Measurements from ENCODE around the gene ATXN2. TPM values are rescaled to one million over a fixed set of nuclear protein-coding genes. Genes with fewer than 3 reads are reported as not detected.

The ATXN2 gene
- total RNA-seq, 1 experiment from 2014 or later, result 72.9 TPM

DNA sequence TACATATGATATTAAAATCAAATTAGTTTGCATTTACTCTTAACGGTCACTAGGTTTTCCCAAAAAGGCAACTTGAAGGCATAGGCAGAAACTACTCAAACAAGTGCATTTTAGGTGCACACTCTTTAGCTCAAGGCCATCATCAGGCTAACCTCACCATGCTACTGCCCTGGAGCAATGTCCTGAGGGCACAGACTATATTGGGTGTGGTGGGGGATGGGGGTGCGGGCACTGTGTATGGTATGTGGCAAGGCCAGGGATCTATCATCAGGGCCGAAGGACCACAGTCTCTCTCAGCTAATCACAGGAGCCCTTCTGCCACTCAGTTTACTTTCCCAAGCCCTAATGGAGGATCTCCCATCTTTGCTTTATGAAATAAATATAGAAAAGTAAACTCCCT, 141.5 kb downstream of the ATXN2 start:
- H2AFZ ChIP-seq (ENCODE audit: low read length), result no peak overlapping the region
- H3K4ac ChIP-seq (ENCODE audit: low read depth, low read length), result no peak overlapping the region
- H3K27ac ChIP-seq (ENCODE audit: insufficient read length, low read depth, low read length), result no peak overlapping the region
- H3T11ph ChIP-seq (ENCODE audit: low read length), result no peak overlapping the region
- no peak overlapping the region for H3K14ac ChIP-seq (ENCODE audit: insufficient read depth, low read length)
- no peak overlapping the region for H2BK120ac ChIP-seq (ENCODE audit: low read depth, low read length, poor library complexity, severe bottlenecking)
- no peak overlapping the region for H3K23ac ChIP-seq (ENCODE audit: insufficient read length, low read depth, low read length)
- H2BK5ac ChIP-seq (ENCODE audit: insufficient read length, low read length), result no peak overlapping the region
- H2AK5ac ChIP-seq (ENCODE audit: insufficient read length, low read length), result no peak overlapping the region
- H3K4me2 ChIP-seq (ENCODE audit: insufficient read depth, insufficient read length, low read length), result no peak overlapping the region
- no peaks in the 10 kb centered on the region for H3K9me3 ChIP-seq (ENCODE audit: control insufficient read depth, low read depth, low read length)
- H3K4me3 Mint-ChIP-seq, result no peak overlapping the region
- no peak overlapping the region for H4K91ac ChIP-seq (ENCODE audit: insufficient read length, low read depth, low read length)
- H2BK12ac ChIP-seq (ENCODE audit: insufficient read length, low read depth, low read length), result no peak overlapping the region
- no peak overlapping the region for H3K56ac ChIP-seq (ENCODE audit: insufficient read length, low read depth, low read length)
- no peak for DNase-seq
- H3K9me3 Mint-ChIP-seq, result no peaks in the 10 kb centered on the region
- H3K79me1 ChIP-seq (ENCODE audit: insufficient read depth, low read depth, low read length, poor library complexity, severe bottlenecking), result no peaks in the 10 kb centered on the region
- H2BK20ac ChIP-seq (ENCODE audit: low read depth, low read length, poor library complexity, severe bottlenecking), result no peak overlapping the region
- no peak overlapping the region for H3K27ac Mint-ChIP-seq
- no CpG with 5 or more reads among the region's 3 CpGs for WGBS (ENCODE audit: extremely low coverage, insufficient read length, low lambda C conversion rate)
- no peak overlapping the region for H4K5ac ChIP-seq (ENCODE audit: insufficient read length, low read depth, low read length)
- H3K79me2 ChIP-seq (ENCODE audit: insufficient read depth, low read length), result no peaks in the 10 kb centered on the region
- no peaks in the 10 kb centered on the region for H3K27me3 ChIP-seq (ENCODE audit: insufficient read depth, low read length)
- H4K20me1 ChIP-seq (ENCODE audit: control insufficient read depth, insufficient read depth, insufficient read length), result no peaks in the 10 kb centered on the region
- no peaks in the 10 kb centered on the region for H3K4me1 Mint-ChIP-seq
- H2BK15ac ChIP-seq (ENCODE audit: low read depth, low read length), result no peak overlapping the region
- no peaks in the 10 kb centered on the region for H3K23me2 ChIP-seq (ENCODE audit: insufficient read length, low read depth, low read length, poor library complexity, severe bottlenecking)
- no peak overlapping the region for H3K18ac ChIP-seq (ENCODE audit: insufficient read length, low read depth, low read length)
- TF ChIP-seq, protein P1, sequence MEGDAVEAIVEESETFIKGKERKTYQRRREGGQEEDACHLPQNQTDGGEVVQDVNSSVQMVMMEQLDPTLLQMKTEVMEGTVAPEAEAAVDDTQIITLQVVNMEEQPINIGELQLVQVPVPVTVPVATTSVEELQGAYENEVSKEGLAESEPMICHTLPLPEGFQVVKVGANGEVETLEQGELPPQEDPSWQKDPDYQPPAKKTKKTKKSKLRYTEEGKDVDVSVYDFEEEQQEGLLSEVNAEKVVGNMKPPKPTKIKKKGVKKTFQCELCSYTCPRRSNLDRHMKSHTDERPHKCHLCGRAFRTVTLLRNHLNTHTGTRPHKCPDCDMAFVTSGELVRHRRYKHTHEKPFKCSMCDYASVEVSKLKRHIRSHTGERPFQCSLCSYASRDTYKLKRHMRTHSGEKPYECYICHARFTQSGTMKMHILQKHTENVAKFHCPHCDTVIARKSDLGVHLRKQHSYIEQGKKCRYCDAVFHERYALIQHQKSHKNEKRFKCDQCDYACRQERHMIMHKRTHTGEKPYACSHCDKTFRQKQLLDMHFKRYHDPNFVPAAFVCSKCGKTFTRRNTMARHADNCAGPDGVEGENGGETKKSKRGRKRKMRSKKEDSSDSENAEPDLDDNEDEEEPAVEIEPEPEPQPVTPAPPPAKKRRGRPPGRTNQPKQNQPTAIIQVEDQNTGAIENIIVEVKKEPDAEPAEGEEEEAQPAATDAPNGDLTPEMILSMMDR (conservative IDR thresholded peaks at IDR 0.05), result no peak
- peaks cover 21 to 46% (median 36%) of the 10 kb centered on the region in 3 experiments; a peak in 6 of 7 replicates for H3K36me3 Mint-ChIP-seq (ENCODE audit: insufficient read depth in 1 of 3, low read depth in 3 of 3)
- H3K9ac ChIP-seq (ENCODE audit: extremely low read depth, insufficient read length, low read length), result no peak overlapping the region
- H3K4me1 ChIP-seq (ENCODE audit: insufficient read depth, low read length), result no peaks in the 10 kb centered on the region
- no peak overlapping the region for H4K8ac ChIP-seq (replicated peaks; ENCODE audit: insufficient read length, low read depth, low read length)
- no peaks in the 10 kb centered on the region for H3K27me3 Mint-ChIP-seq (ENCODE audit: low read depth)

Data from H9 (cell line).